ENCODE data around the gene PML.
"Not testable (repeated sequence)": the region's sequence is repeated elsewhere in the genome, so short reads cannot be mapped to it uniquely, and the experiment has no call there.

Gene PML

GRCh38 chr15:74064822-74065221, 70.3 kb downstream of the PML start:
- not testable (repeated sequence) for H3K27ac ChIP-seq (ENCODE audit: low read depth, low read length); H3K36me3 ChIP-seq (ENCODE audit: control insufficient read depth in 5 of 5, insufficient read depth in 5 of 5, low read length in 5 of 5); H3K27me3 ChIP-seq (ENCODE audit: control insufficient read depth in 5 of 5, insufficient read depth in 4 of 5, low read length in 5 of 5); H3K9me3 ChIP-seq (ENCODE audit: control insufficient read depth in 5 of 5, low read length in 5 of 5); H3K9ac ChIP-seq (ENCODE audit: low read length in 5 of 5); H3K4me1 ChIP-seq (ENCODE audit: control insufficient read depth in 5 of 5, insufficient read depth in 5 of 5, low read length in 5 of 5); H3K4me3 ChIP-seq (ENCODE audit: low read depth in 1 of 5, low read length in 5 of 5)

- not testable (repeated sequence) for H3K9me3 ChIP-seq (ENCODE audit: control insufficient read depth in 5 of 5, low read length in 5 of 5); H3K36me3 ChIP-seq (ENCODE audit: control insufficient read depth in 5 of 5, insufficient read depth in 5 of 5, low read length in 5 of 5); H3K27me3 ChIP-seq (ENCODE audit: control insufficient read depth in 5 of 5, insufficient read depth in 4 of 5, low read length in 5 of 5); H3K4me3 ChIP-seq (ENCODE audit: low read depth in 1 of 5, low read length in 5 of 5); H3K9ac ChIP-seq (ENCODE audit: low read length in 5 of 5); H3K4me1 ChIP-seq (ENCODE audit: control insufficient read depth in 5 of 5, insufficient read depth in 5 of 5, low read length in 5 of 5); H3K27ac ChIP-seq (ENCODE audit: low read depth, low read length)
Measured at GRCh38 chr15:74065684-74066411, 71.3 kb downstream of the PML start.

GRCh38 chr15:74071645-74072044, 77.1 kb downstream of the PML start:
- not testable (repeated sequence) for H3K9ac ChIP-seq (ENCODE audit: low read length in 5 of 5); H3K4me3 ChIP-seq (ENCODE audit: low read depth in 1 of 5, low read length in 5 of 5); H3K9me3 ChIP-seq (ENCODE audit: control insufficient read depth in 5 of 5, low read length in 5 of 5); H3K4me1 ChIP-seq (ENCODE audit: control insufficient read depth in 5 of 5, insufficient read depth in 5 of 5, low read length in 5 of 5); H3K27ac ChIP-seq (ENCODE audit: low read depth, low read length); H3K27me3 ChIP-seq (ENCODE audit: control insufficient read depth in 5 of 5, insufficient read depth in 4 of 5, low read length in 5 of 5); H3K36me3 ChIP-seq (ENCODE audit: control insufficient read depth in 5 of 5, insufficient read depth in 5 of 5, low read length in 5 of 5)

- not testable (repeated sequence) for H3K9me3 ChIP-seq (ENCODE audit: control insufficient read depth in 5 of 5, low read length in 5 of 5); H3K27ac ChIP-seq (ENCODE audit: low read depth, low read length); H3K27me3 ChIP-seq (ENCODE audit: control insufficient read depth in 5 of 5, insufficient read depth in 4 of 5, low read length in 5 of 5); H3K36me3 ChIP-seq (ENCODE audit: control insufficient read depth in 5 of 5, insufficient read depth in 5 of 5, low read length in 5 of 5); H3K4me1 ChIP-seq (ENCODE audit: control insufficient read depth in 5 of 5, insufficient read depth in 5 of 5, low read length in 5 of 5); H3K9ac ChIP-seq (ENCODE audit: low read length in 5 of 5); H3K4me3 ChIP-seq (ENCODE audit: low read depth in 1 of 5, low read length in 5 of 5)
Measured at GRCh38 chr15:74072132-74072531, 77.6 kb downstream of the PML start.

- not testable (repeated sequence) for H3K27ac ChIP-seq (ENCODE audit: low read depth, low read length); H3K27me3 ChIP-seq (ENCODE audit: control insufficient read depth in 5 of 5, insufficient read depth in 4 of 5, low read length in 5 of 5); H3K36me3 ChIP-seq (ENCODE audit: control insufficient read depth in 5 of 5, insufficient read depth in 5 of 5, low read length in 5 of 5); H3K9ac ChIP-seq (ENCODE audit: low read length in 5 of 5); H3K9me3 ChIP-seq (ENCODE audit: control insufficient read depth in 5 of 5, low read length in 5 of 5); H3K4me3 ChIP-seq (ENCODE audit: low read depth in 1 of 5, low read length in 5 of 5); H3K4me1 ChIP-seq (ENCODE audit: control insufficient read depth in 5 of 5, insufficient read depth in 5 of 5, low read length in 5 of 5)
Measured at GRCh38 chr15:74072614-74073337, 78.3 kb downstream of the PML start.

- not testable (repeated sequence) for H3K27ac ChIP-seq (ENCODE audit: low read depth, low read length); H3K4me1 ChIP-seq (ENCODE audit: control insufficient read depth in 5 of 5, insufficient read depth in 5 of 5, low read length in 5 of 5); H3K4me3 ChIP-seq (ENCODE audit: low read depth in 1 of 5, low read length in 5 of 5); H3K27me3 ChIP-seq (ENCODE audit: control insufficient read depth in 5 of 5, insufficient read depth in 4 of 5, low read length in 5 of 5); H3K36me3 ChIP-seq (ENCODE audit: control insufficient read depth in 5 of 5, insufficient read depth in 5 of 5, low read length in 5 of 5); H3K9ac ChIP-seq (ENCODE audit: low read length in 5 of 5); H3K9me3 ChIP-seq (ENCODE audit: control insufficient read depth in 5 of 5, low read length in 5 of 5)
Measured at GRCh38 chr15:74075781-74076180, 81.3 kb downstream of the PML start.

GRCh38 chr15:74082450-74082849, 87.9 kb downstream of the PML start, which contains the start of gene GOLGA6A:
Gene GOLGA6A (minus strand): TSS chr15:74082550. CDS start chr15:74082509, 41 bp downstream.
- H3K4me3 ChIP-seq (ENCODE audit: low read depth in 1 of 5, low read length in 5 of 5); H3K9ac ChIP-seq (ENCODE audit: low read length in 5 of 5); H3K27me3 ChIP-seq (ENCODE audit: control insufficient read depth in 5 of 5, insufficient read depth in 4 of 5, low read length in 5 of 5); H3K4me1 ChIP-seq (ENCODE audit: control insufficient read depth in 5 of 5, insufficient read depth in 5 of 5, low read length in 5 of 5); H3K9me3 ChIP-seq (ENCODE audit: control insufficient read depth in 5 of 5, low read length in 5 of 5); H3K27ac ChIP-seq (ENCODE audit: low read depth, low read length); H3K36me3 ChIP-seq (ENCODE audit: control insufficient read depth in 5 of 5, insufficient read depth in 5 of 5, low read length in 5 of 5): not testable (repeated sequence)

GRCh38 chr15:74094567-74094966, 100.1 kb downstream of the PML start:
- H3K4me3 ChIP-seq (ENCODE audit: low read depth in 1 of 5, low read length in 5 of 5); H3K27ac ChIP-seq (ENCODE audit: low read depth, low read length): not testable (repeated sequence)

GRCh38 chr15:74095610-74096009, 101.1 kb downstream of the PML start:
- H3K9ac ChIP-seq (ENCODE audit: low read length in 5 of 5); H3K27ac ChIP-seq (ENCODE audit: low read depth, low read length); H3K27me3 ChIP-seq (ENCODE audit: control insufficient read depth in 5 of 5, insufficient read depth in 4 of 5, low read length in 5 of 5); H3K4me1 ChIP-seq (ENCODE audit: control insufficient read depth in 5 of 5, insufficient read depth in 5 of 5, low read length in 5 of 5); H3K36me3 ChIP-seq (ENCODE audit: control insufficient read depth in 5 of 5, insufficient read depth in 5 of 5, low read length in 5 of 5); H3K9me3 ChIP-seq (ENCODE audit: control insufficient read depth in 5 of 5, low read length in 5 of 5); H3K4me3 ChIP-seq (ENCODE audit: low read depth in 1 of 5, low read length in 5 of 5): not testable (repeated sequence)

More at GRCh38 chr15:74094567-74094966, 100.1 kb downstream of the PML start:
- not testable (repeated sequence) for H3K9me3 ChIP-seq (ENCODE audit: control insufficient read depth in 5 of 5, low read length in 5 of 5); H3K9ac ChIP-seq (ENCODE audit: low read length in 5 of 5); H3K36me3 ChIP-seq (ENCODE audit: control insufficient read depth in 5 of 5, insufficient read depth in 5 of 5, low read length in 5 of 5); H3K27me3 ChIP-seq (ENCODE audit: control insufficient read depth in 5 of 5, insufficient read depth in 4 of 5, low read length in 5 of 5); H3K4me1 ChIP-seq (ENCODE audit: control insufficient read depth in 5 of 5, insufficient read depth in 5 of 5, low read length in 5 of 5)

- H3K4me3 ChIP-seq (ENCODE audit: low read depth in 1 of 5, low read length in 5 of 5) = not testable (repeated sequence)
Measured at GRCh38 chr15:74096753-74097474, 102.4 kb downstream of the PML start.

More at GRCh38 chr15:74096753-74097474, 102.4 kb downstream of the PML start:
- not testable (repeated sequence) for H3K4me1 ChIP-seq (ENCODE audit: control insufficient read depth in 5 of 5, insufficient read depth in 5 of 5, low read length in 5 of 5); H3K36me3 ChIP-seq (ENCODE audit: control insufficient read depth in 5 of 5, insufficient read depth in 5 of 5, low read length in 5 of 5); H3K27ac ChIP-seq (ENCODE audit: low read depth, low read length); H3K9ac ChIP-seq (ENCODE audit: low read length in 5 of 5); H3K27me3 ChIP-seq (ENCODE audit: control insufficient read depth in 5 of 5, insufficient read depth in 4 of 5, low read length in 5 of 5); H3K9me3 ChIP-seq (ENCODE audit: control insufficient read depth in 5 of 5, low read length in 5 of 5)
